ENCODE results near the gene MFAP5.

The MFAP5 gene

GRCh38 chr12:8662593-8662992 is at the start of gene MFAP5:
MFAP5 (minus strand) TSS chr12:8662826; CDS start chr12:8662104, 722 bp downstream.
- in situ Hi-C loops (cut with HindIII; ENCODE audit: low sequenced_read_pairs) = no loop called here

GRCh38 chr12:8709124-8709830 is 46.7 kb upstream of the MFAP5 start:
- in situ Hi-C loops (cut with HindIII; ENCODE audit: low sequenced_read_pairs) = no loop called here

GRCh38 chr12:8702159-8702558 is 39.5 kb upstream of the MFAP5 start:
- in situ Hi-C loops (cut with HindIII; ENCODE audit: low sequenced_read_pairs) = no loop called here

GRCh38 chr12:8701046-8701660 is 38.5 kb upstream of the MFAP5 start:
- in situ Hi-C loops (cut with HindIII; ENCODE audit: low sequenced_read_pairs) = no loop called here

GRCh38 chr12:8699714-8700113 is 37.1 kb upstream of the MFAP5 start:
- in situ Hi-C loops (cut with HindIII; ENCODE audit: low sequenced_read_pairs) = no loop called here

- in situ Hi-C loops (cut with HindIII; ENCODE audit: low sequenced_read_pairs) = no loop called here
Measured at GRCh38 chr12:8698879-8699278, 36.3 kb upstream of the MFAP5 start.

- in situ Hi-C loops (cut with HindIII; ENCODE audit: low sequenced_read_pairs) = no loop called here
Measured at GRCh38 chr12:8698132-8698851, 35.7 kb upstream of the MFAP5 start.

GRCh38 chr12:8697476-8698131 is 35.0 kb upstream of the MFAP5 start, which contains the start of gene RIMKLB:
RIMKLB (plus strand) TSS chr12:8697991; CDS start chr12:8713867, 15,876 bp downstream.
- in situ Hi-C loops (cut with HindIII; ENCODE audit: low sequenced_read_pairs) = no loop called here

GRCh38 chr12:8697120-8697475 is 34.5 kb upstream of the MFAP5 start:
- in situ Hi-C loops (cut with HindIII; ENCODE audit: low sequenced_read_pairs) = no loop called here

- in situ Hi-C loops (cut with HindIII; ENCODE audit: low sequenced_read_pairs) = no loop called here
Measured at GRCh38 chr12:8696442-8697090, 33.9 kb upstream of the MFAP5 start.

GRCh38 chr12:8695116-8695515 is 32.5 kb upstream of the MFAP5 start:
- in situ Hi-C loops (cut with HindIII; ENCODE audit: low sequenced_read_pairs) = no loop called here

GRCh38 chr12:8692573-8692972 is 29.9 kb upstream of the MFAP5 start:
- in situ Hi-C loops (cut with HindIII; ENCODE audit: low sequenced_read_pairs) = no loop called here

GRCh38 chr12:8689681-8690080 is 27.1 kb upstream of the MFAP5 start:
- in situ Hi-C loops (cut with HindIII; ENCODE audit: low sequenced_read_pairs) = no loop called here

GRCh38 chr12:8687846-8688601 is 25.4 kb upstream of the MFAP5 start:
- in situ Hi-C loops (cut with HindIII; ENCODE audit: low sequenced_read_pairs) = no loop called here

GRCh38 chr12:8685051-8685450 is 22.4 kb upstream of the MFAP5 start:
- in situ Hi-C loops (cut with HindIII; ENCODE audit: low sequenced_read_pairs) = no loop called here

GRCh38 chr12:8681129-8681884 is 18.7 kb upstream of the MFAP5 start:
- in situ Hi-C loops (cut with HindIII; ENCODE audit: low sequenced_read_pairs) = no loop called here

GRCh38 chr12:8680533-8680932 is 17.9 kb upstream of the MFAP5 start:
- in situ Hi-C loops (cut with HindIII; ENCODE audit: low sequenced_read_pairs) = no loop called here

- in situ Hi-C loops (cut with HindIII; ENCODE audit: low sequenced_read_pairs) = no loop called here
Measured at GRCh38 chr12:8678661-8679111, 16.1 kb upstream of the MFAP5 start.

- in situ Hi-C loops (cut with HindIII; ENCODE audit: low sequenced_read_pairs) = no loop called here
Measured at GRCh38 chr12:8677362-8677761, 14.7 kb upstream of the MFAP5 start.

Measured in DLD1 (cell line).